ENCODE results near the gene FAM209A. TPM values are rescaled to one million over a fixed set of nuclear protein-coding genes. Genes with fewer than 3 reads are reported as not detected.
"Not testable (repeated sequence)": the region's sequence is repeated elsewhere in the genome, so short reads cannot be mapped to it uniquely, and the experiment has no call there.

FAM209A gene, protein sequence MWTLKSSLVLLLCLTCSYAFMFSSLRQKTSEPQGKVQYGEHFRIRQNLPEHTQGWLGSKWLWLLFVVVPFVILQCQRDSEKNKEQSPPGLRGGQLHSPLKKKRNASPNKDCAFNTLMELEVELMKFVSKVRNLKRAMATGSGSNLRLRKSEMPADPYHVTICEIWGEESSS
- total RNA-seq, result 1 to 10 TPM in 2 of 3 donors, under 1 TPM in 1; 0.73 to 1.4 (median 1.4) TPM

DNA sequence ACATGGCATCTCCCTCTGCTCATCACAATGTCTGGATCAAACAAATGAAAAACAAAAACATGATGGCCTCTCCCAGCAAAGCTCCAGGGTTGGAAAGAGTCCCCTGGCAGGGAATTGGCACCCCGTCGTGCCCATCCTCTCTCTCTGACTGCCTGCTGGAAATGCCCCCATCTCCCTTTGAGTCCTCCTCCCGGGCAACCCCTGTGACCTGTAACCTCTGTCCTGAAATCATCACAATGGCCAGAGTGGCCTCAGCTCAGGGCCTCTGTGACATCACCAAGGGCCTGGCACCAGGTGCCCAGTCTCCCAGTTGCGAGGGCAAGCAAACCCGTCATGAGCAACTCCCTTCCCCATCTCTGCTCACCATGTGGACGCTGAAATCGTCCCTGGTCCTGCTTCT is at the start of gene FAM209A:
Gene FAM209A (plus strand): TSS at position 301 of the 400 bp plus-strand sequence. CDS start 65 bp downstream, at position 366.
- peaks cover 22% of the 10 kb centered on the region for H3K36me3 Mint-ChIP-seq (ENCODE audit: insufficient read depth)
- ATAC-seq; DNase-seq; H3K4me3 Mint-ChIP-seq; H3K4me1 Mint-ChIP-seq (ENCODE audit: low read depth); H3K27me3 Mint-ChIP-seq (ENCODE audit: low read depth): not testable (repeated sequence)
- peaks cover 11% of the 10 kb centered on the region for H3K9me3 Mint-ChIP-seq

DNA sequence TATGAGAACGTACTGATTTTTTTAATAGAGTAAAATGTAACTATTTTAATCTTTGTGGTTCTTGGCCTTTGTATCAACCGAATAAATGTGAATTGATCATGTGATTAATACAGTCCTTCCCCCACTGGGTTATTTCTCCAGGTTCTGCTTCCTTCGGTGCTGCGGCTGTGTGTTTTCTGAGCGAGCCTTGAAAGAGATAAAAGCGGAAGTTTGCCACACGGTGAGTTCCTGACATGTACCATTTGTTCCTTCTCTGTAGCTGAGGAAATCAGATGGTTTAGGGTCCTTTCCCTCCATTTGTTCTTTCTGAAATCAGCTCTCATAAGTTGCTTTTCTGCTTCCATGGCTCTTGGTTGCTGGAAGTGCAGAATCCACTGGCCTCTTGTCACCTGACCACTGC is 40.6 kb upstream of the FAM209A start:
- Mint-ChIP-seq H3K27me3 (ENCODE audit: low read depth) (no peaks in the 10 kb centered on the region), H3K36me3 (ENCODE audit: insufficient read depth) (peaks cover 62% of the 10 kb centered on the region)

DNA sequence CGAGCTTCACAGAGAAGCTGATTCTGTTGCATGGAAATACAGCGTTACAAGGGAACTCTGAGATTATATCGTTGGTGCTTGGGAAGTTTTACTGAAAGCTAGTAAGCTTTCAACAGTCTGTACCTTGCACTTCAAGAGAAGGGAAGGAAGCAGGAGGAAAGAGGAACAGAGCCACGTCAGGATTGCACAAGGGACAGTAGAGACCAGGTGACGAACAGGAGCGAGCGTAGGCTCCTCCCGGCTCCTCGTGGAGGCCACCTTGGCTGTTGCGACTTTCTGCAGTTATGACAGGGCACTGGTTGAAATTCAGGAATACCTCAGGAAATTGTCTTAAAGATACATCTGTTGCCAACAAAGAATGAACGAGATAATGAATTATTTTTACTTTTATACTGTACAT is 37.3 kb upstream of the FAM209A start:
- ATAC-seq (no peak), DNase-seq (no peak)
- Mint-ChIP-seq H3K4me3 (no peak overlapping the region), H3K36me3 (ENCODE audit: insufficient read depth) (peaks cover 56% of the 10 kb centered on the region), H3K9me3 (no peaks in the 10 kb centered on the region), H3K4me1 (ENCODE audit: low read depth) (peaks cover 25% of the 10 kb centered on the region), H3K27me3 (ENCODE audit: low read depth) (no peaks in the 10 kb centered on the region)

More for the DNA sequence above, 40.6 kb upstream of the FAM209A start:
- H3K9me3 Mint-ChIP-seq, result no peaks in the 10 kb centered on the region
- peaks cover 27% of the 10 kb centered on the region for H3K4me1 Mint-ChIP-seq (ENCODE audit: low read depth)
- no peak for DNase-seq
- peak overlapping the region; percentile 62 for H3K4me3 Mint-ChIP-seq
- ATAC-seq, result no peak

DNA sequence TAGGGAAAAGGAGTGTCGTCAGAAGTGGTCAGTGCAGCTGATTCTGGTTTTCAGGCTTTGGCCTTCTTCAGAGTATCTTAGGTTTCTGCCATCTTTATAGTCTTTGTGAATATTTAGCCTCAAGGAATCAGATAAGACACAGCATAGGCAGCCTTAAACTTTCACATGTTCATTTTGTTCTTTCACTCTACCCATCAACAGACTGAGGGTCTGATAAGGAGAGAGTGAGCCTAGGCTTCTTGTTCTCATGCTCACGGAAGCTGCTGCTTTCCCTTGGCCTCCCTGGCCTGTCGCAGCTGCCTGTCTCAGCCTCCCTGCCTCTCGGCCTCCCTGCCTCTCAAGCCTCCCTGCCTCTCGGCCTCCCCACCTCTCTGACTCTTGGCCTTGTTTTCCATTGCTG is 36.0 kb upstream of the FAM209A start:
- ATAC-seq (no peak), DNase-seq (no peak)
- Mint-ChIP-seq H3K9me3 (no peaks in the 10 kb centered on the region), H3K27me3 (ENCODE audit: low read depth) (no peaks in the 10 kb centered on the region), H3K4me3 (no peak overlapping the region), H3K4me1 (ENCODE audit: low read depth) (peaks cover 14% of the 10 kb centered on the region), H3K36me3 (ENCODE audit: insufficient read depth) (peaks cover 54% of the 10 kb centered on the region)

DNA sequence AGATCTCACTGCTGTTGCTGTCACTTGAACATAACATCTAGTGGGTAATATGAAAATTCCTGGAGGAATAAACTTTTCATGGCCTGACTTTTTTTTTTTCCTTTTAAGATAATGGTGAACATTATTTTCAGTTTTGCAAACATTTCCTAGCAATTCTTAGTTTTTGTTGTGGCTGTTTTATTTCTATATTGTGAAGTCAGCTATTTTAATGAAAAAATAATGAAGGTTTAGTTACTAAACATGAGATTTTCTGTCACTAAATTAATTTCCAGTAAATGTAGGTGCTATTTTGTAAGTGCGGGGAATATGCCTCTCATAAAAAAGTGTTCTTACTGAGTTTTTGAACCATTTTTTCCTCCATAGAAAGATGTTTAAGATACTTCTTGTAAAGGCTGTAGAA is 23.4 kb upstream of the FAM209A start:
- Mint-ChIP-seq H3K27me3 (ENCODE audit: low read depth) (no peaks in the 10 kb centered on the region), H3K9me3 (peaks cover 5% of the 10 kb centered on the region), H3K36me3 (ENCODE audit: insufficient read depth) (peaks cover 20% of the 10 kb centered on the region), H3K4me1 (ENCODE audit: low read depth) (peaks cover 6% of the 10 kb centered on the region), H3K4me3 (no peak overlapping the region)
- no peak for DNase-seq
- ATAC-seq, result no peak

DNA sequence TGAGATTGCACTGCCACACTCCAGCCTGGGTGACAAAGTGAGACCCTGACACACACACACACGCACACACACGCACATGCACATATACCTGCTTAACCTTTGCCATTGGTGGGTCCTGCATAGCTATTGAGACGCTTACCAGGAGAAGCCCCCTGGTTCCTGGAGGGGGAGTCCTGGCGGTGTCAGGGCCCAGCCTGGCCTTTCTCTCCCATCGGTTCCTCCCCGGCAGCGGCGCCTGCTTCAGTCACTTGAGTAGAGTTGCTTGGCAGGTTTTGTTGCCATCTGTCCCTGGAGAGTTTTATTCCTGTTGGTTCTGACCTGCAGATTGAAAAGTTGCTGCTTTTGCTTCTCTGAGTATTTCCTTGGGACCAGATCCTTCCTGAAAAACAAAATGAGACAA is 20.6 kb upstream of the FAM209A start:
- Mint-ChIP-seq H3K27me3 (ENCODE audit: low read depth) (no peaks in the 10 kb centered on the region), H3K9me3 (no peaks in the 10 kb centered on the region)

DNA sequence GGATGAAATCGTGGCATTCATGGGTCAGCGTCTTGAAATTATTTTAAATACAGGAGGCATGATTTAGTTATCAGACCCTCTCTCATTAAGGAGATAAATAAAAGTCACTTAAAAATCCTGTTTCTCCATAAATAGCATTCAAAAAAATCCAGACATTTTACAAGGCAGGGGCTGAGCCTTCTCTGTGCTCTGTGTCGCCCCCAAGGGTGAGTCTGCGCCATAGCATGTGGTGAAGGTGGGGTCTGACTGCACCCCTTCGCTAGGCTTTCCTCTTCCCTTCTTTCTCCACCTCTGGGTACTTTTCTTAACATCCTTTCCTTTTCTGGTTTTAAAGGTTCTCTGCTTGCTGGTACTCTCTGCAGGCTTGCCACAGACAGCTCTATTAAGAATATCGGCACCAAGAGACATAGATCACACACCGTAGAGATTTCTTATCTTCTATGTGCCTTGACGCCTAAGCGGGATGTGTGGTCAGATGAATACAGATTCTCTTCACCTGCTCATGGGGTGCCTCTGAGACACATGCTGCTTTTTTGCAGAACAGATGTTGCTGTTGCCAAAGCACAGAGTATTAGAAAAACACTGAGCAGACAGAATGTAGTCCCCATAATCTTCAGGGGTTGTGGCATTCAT is 20.1 kb upstream of the FAM209A start:
- DNase-seq (no peak), ATAC-seq (peak; percentile 72 to 73)
- Mint-ChIP-seq H3K4me1 (ENCODE audit: low read depth) (peaks cover 7% of the 10 kb centered on the region), H3K9me3 (no peaks in the 10 kb centered on the region), H3K36me3 (ENCODE audit: insufficient read depth) (peaks cover 8% of the 10 kb centered on the region), H3K27me3 (ENCODE audit: low read depth) (no peaks in the 10 kb centered on the region), H3K4me3 (no peak overlapping the region)

More for the DNA sequence above, 20.6 kb upstream of the FAM209A start:
- H3K36me3 Mint-ChIP-seq (ENCODE audit: insufficient read depth), result peaks cover 9% of the 10 kb centered on the region
- no peak overlapping the region for H3K4me3 Mint-ChIP-seq
- peaks cover 5% of the 10 kb centered on the region for H3K4me1 Mint-ChIP-seq (ENCODE audit: low read depth)
- no peak for DNase-seq
- ATAC-seq, result no peak

DNA sequence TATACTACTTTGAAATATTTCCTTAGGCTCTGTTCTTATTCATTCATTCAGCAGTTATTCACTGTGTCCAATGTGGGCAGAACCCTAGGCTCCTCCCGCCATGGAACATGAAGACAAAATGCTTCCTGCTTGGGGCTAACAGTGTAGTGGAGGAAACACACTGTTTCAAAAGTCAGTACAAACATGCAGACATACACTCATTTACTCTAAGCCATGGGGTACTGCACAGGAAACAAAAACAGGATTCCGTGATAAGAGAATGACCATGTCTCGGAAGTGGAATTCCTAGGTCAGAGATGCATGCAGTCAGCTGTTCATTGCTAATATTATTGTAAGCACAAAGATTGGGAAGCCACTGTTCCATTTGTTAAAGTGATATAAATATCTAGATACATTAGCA is 18.4 kb upstream of the FAM209A start:
- Mint-ChIP-seq H3K4me3 (no peak overlapping the region), H3K27me3 (ENCODE audit: low read depth) (no peaks in the 10 kb centered on the region), H3K4me1 (ENCODE audit: low read depth) (peaks cover 7% of the 10 kb centered on the region), H3K9me3 (no peaks in the 10 kb centered on the region), H3K36me3 (ENCODE audit: insufficient read depth) (peaks cover 7% of the 10 kb centered on the region)
- ATAC-seq, result no peak
- no peak for DNase-seq

DNA sequence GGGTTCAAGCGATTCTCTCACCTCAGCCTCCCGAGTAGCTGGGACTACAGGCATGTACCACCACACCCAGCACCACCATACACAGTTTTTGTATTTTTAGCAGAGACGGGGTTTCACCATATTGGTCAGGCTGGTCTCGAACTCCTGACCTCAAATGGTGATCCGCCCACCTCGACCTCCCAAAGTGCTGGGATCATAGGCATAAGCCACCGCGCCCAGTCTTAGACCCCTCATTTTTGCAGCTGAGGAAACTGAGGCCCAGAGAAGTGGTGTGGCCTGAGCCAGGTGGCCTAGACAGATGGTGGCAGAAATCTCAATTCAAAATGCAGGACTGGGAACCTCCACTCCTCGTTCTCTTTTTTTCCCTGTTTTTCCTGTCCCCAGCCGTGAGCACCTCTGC is 12.6 kb upstream of the FAM209A start:
- DNase-seq, result no peak
- Mint-ChIP-seq H3K9me3 (no peaks in the 10 kb centered on the region), H3K4me3 (no peak overlapping the region), H3K4me1 (ENCODE audit: low read depth) (peaks cover 1% of the 10 kb centered on the region), H3K36me3 (ENCODE audit: insufficient read depth) (peaks cover 29% of the 10 kb centered on the region), H3K27me3 (ENCODE audit: low read depth) (no peaks in the 10 kb centered on the region)
- ATAC-seq, result no peak

DNA sequence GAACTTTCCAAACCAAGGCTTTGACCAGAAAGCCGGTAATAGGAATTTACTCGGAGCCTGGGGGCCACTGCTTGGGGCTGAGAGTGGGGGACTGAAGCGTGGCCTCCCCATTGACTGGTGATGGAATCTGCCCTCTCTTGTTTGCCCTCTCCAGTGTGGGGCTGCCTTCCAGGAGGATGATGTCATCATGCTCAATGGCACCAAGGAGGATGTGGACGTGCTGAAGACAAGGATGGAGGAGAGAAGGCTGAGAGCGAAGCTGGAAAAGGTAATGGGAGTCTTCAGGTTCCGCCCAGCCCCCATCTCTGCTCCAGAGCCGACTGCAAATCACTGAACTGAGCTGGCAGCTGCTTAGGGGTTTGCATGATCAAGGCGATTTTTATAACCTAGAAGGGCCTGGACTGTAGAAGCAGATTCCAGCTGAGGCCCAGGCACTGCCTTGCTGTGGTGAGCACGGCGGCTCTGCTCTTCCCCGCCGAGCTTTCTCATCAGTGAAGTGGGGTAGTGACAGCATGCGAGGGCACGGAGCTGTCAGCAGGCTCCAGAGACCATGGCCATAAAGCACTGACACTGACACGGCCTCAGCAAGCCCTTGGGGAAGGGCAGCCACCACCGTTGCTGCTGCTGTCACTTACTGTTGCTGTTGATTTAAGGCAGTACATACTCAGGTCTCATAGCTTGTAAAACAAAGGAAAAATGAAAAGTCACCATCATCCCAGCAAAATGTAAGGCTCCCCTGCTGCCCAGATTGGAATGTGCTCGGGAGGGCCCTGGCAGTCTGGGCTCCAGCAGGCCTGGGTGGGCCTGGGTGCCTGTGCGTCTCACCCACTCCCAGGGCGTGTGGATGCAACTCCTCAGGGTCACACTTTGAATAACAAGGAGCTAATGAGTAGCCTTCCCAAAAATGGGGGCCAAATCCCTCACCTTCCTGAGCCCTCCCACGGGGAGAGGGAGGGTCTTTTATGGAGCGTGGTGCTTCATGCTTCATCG is 11.1 kb upstream of the FAM209A start:
- DNase-seq (no peak), ATAC-seq (no peak)
- Mint-ChIP-seq H3K36me3 (ENCODE audit: insufficient read depth) (peaks cover 41% of the 10 kb centered on the region), H3K27me3 (ENCODE audit: low read depth) (no peaks in the 10 kb centered on the region), H3K4me3 (no peak overlapping the region), H3K4me1 (ENCODE audit: low read depth) (peaks cover 1% of the 10 kb centered on the region), H3K9me3 (no peaks in the 10 kb centered on the region)

DNA sequence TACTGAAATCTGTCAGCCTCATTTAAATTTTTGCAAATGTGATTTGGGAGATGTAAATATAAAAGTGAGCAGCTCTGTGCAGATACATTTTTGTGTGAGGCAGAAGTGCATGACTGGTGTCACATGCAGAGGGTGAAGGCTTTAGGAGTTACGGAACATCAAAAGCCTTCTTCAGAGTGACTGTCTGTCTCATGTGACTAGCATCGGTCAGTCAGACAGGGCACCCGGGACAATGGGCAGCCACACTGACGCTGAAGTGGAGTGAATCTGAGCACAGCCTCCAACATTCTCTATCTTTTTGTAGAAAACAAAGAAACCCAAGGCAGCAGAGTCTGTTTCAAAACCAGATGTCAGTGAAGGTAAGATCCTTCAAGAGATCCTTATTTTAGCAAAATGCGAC is 7.9 kb upstream of the FAM209A start:
- no peaks in the 10 kb centered on the region for H3K4me1 Mint-ChIP-seq (ENCODE audit: low read depth)
- no peak for DNase-seq
- H3K36me3 Mint-ChIP-seq (ENCODE audit: insufficient read depth), result peaks cover 67% of the 10 kb centered on the region
- H3K4me3 Mint-ChIP-seq, result no peak overlapping the region
- H3K9me3 Mint-ChIP-seq, result peaks cover 16% of the 10 kb centered on the region
- no peak for ATAC-seq
- H3K27me3 Mint-ChIP-seq (ENCODE audit: low read depth), result no peaks in the 10 kb centered on the region

DNA sequence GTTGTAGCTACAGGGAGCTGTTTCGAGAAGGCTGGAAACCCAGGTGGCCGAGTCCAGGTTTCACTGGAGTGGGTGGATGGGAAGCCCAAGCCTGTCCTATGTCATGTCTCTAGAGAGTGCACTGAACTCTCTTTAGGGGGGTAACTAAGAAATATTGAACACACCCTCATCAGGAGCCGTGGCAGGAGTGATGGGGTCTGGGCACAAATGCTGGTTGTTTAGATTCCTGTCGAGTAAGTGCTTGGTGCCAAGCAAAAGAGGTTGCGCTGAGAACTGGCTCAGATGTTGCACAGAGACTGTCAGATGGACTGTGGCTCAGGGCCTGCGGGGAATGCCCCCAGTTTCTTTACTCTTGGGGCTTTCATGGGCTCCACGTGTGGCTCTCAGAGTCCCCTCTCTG is 7.3 kb upstream of the FAM209A start:
- Mint-ChIP-seq H3K4me1 (ENCODE audit: low read depth) (no peaks in the 10 kb centered on the region), H3K4me3 (no peak overlapping the region), H3K27me3 (ENCODE audit: low read depth) (no peaks in the 10 kb centered on the region), H3K9me3 (peaks cover 16% of the 10 kb centered on the region), H3K36me3 (ENCODE audit: insufficient read depth) (peaks cover 65% of the 10 kb centered on the region)
- DNase-seq (no peak), ATAC-seq (no peak)

DNA sequence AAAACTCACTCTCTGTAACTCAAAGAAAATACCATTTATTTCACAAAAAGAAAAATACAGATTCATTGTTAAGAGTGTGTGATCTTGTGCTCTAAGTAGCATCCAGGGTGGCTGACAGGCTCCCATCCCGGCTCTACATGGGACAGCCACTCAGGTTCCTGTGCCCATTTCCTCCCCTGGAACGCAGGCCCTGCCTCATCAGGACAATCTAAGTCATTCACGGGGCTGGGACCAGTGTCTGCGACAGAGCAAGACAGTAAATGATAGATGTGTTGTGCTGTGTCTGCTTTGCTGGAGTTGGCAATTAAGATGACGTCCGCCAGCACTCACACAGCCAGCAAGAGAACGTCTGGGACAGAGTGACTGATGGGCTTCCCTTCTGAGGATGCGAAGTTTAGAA is 6.9 kb upstream of the FAM209A start:
- Mint-ChIP-seq H3K27me3 (ENCODE audit: low read depth) (no peaks in the 10 kb centered on the region), H3K4me3 (no peak overlapping the region), H3K9me3 (peaks cover 16% of the 10 kb centered on the region), H3K36me3 (ENCODE audit: insufficient read depth) (peaks cover 65% of the 10 kb centered on the region), H3K4me1 (ENCODE audit: low read depth) (no peaks in the 10 kb centered on the region)
- ATAC-seq (no peak), DNase-seq (no peak)

DNA sequence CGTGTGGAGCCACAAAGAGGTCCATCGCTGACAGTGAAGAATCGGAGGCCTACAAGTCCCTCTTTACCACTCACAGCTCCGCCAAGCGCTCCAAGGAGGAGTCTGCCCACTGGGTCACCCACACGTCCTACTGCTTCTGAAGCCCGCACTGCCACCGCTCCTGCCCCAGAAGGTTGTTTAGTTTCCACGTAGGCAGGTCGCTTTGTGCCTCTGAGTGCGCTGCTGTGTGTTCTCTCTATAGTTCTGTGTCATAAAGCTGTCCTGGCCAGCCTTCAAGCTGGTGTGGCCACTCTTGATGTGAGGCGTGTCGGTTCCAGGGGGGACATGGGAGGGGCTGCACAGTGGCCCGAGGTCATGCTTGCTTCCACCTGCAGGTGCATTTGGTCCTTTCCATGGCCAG is 6.4 kb upstream of the FAM209A start:
- Mint-ChIP-seq H3K4me3 (no peak overlapping the region), H3K9me3 (peaks cover 16% of the 10 kb centered on the region), H3K36me3 (ENCODE audit: insufficient read depth) (peaks cover 63% of the 10 kb centered on the region)

More for the DNA sequence above, 6.4 kb upstream of the FAM209A start:
- Mint-ChIP-seq H3K27me3 (ENCODE audit: low read depth) (no peaks in the 10 kb centered on the region), H3K4me1 (ENCODE audit: low read depth) (peaks cover 4% of the 10 kb centered on the region)
- ATAC-seq, result no peak
- DNase-seq, result no peak

Measured in activated T-cell treated with anti-CD3 and anti-CD28 coated beads, Interleukin-2, amount 50 U/mL, for 4 hours (primary cell).